ENCODE measurements around the gene REEP1.
"Not testable (repeated sequence)": the region's sequence is repeated elsewhere in the genome, so short reads cannot be mapped to it uniquely, and the experiment has no call there.

Gene REEP1

DNA sequence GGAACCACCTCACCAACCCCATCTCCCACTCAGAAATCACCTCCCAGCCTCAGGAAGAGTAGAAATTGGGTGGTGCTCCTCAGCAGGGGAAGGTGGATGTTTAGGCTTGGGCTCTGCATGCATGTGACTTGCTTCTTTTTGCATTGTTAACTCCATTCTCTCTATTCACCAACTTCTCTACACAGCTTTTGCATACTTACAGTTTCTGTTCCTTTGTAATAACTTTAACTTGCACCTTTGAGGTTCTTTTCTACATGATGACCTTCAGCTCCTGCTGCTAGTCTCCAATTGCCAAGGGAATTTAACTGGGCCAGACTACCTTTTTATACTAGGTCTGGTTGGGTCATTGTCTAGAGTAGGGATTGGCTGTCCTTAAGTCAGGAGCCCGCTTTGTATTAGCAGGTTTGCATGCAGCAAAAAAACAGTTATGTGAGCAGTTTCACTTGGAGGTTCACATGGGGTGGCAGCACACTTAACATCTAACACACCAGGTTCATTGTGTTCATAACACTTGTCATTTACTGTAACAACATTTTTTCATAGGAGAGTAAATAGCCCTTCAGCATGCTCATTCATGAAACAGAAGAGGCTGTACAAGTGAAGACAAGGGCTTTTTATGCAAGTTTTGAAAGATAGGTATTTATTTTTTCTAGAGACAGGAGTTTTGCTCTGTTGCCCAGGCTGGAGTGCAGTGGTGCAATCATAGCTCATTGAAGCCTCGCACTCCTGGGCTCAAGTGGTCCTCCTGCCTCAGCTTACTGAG, 126.2 kb downstream of the REEP1 start:
- H3K4me3 ChIP-seq (ENCODE audit: low read depth, low read length) = no peak overlapping the region
- DNase-seq (ENCODE audit: low read depth) = no peak
- TF ChIP-seq, protein P1, sequence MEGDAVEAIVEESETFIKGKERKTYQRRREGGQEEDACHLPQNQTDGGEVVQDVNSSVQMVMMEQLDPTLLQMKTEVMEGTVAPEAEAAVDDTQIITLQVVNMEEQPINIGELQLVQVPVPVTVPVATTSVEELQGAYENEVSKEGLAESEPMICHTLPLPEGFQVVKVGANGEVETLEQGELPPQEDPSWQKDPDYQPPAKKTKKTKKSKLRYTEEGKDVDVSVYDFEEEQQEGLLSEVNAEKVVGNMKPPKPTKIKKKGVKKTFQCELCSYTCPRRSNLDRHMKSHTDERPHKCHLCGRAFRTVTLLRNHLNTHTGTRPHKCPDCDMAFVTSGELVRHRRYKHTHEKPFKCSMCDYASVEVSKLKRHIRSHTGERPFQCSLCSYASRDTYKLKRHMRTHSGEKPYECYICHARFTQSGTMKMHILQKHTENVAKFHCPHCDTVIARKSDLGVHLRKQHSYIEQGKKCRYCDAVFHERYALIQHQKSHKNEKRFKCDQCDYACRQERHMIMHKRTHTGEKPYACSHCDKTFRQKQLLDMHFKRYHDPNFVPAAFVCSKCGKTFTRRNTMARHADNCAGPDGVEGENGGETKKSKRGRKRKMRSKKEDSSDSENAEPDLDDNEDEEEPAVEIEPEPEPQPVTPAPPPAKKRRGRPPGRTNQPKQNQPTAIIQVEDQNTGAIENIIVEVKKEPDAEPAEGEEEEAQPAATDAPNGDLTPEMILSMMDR (IDR thresholded peaks at IDR 0.05; ENCODE audit: control insufficient read depth, extremely low read depth, insufficient read depth) = no peak

DNA sequence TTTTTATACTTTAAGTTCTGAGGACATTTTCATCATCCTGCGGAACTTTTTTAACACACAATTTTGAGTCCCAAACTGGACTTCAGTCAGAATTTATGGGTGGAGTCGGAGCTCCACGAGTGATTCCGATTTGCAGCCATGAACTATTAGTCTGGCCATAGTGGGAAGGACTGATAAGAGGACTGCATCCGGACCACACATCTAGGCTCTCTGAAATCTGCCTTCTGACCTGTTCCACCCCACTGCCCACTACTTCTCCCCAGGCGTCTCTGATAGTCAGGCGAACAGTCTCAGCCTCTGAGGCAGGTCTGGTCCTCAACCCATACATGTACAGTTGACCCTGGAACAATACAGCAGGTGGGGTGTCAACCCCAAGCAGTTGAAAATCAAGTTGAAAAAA, 133.0 kb downstream of the REEP1 start:
- H3K4me3 ChIP-seq (ENCODE audit: low read depth, low read length) = no peak overlapping the region
- TF ChIP-seq, protein P1 (IDR thresholded peaks at IDR 0.05; ENCODE audit: control insufficient read depth, extremely low read depth, insufficient read depth) = no peak
- DNase-seq (ENCODE audit: low read depth) = no peak

DNA sequence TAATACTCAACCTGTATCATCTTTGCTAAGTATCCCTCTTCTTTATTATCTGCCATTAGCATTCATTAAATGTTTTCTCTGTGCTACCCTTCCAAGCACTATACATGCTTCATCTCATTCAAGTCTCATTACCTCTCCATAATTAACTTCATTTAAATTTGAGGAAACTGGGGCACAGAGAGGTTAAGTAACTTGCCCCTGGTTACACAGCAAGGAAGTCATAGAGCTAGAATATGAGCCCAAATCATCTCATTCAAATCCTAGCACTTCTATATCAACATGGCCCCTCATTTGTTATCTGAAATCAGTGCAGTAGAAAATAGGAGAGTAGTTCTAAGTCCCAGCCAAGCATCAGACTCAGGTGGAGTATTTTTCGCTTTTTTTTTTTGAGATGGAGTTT, 133.8 kb downstream of the REEP1 start:
- no peak for DNase-seq (ENCODE audit: low read depth)
- TF ChIP-seq, protein P1 (IDR thresholded peaks at IDR 0.05; ENCODE audit: control insufficient read depth, extremely low read depth, insufficient read depth) = no peak
- H3K4me3 ChIP-seq (ENCODE audit: low read depth, low read length) = no peak overlapping the region

DNA sequence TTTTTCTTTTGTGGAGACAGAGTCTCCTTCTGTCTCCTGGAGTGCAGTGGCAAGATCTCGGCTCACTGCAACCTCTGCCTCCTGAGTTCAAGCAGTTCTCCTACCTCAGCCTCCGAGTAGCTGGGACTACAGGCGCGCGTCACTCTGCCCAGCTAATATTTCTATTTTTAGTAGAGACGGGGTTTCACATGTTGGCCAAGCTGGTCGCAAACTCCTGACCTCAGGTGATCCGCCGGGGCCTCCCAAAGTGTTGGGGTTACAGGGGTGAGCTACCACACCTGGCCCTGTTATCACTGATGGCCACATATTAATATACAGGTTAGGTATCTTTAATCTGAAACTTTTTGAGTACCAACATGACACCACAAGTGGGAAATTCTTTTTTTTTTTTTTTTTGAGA, 134.7 kb downstream of the REEP1 start:
- DNase-seq (ENCODE audit: low read depth) = no peak
- TF ChIP-seq, protein P1 (IDR thresholded peaks at IDR 0.05; ENCODE audit: control insufficient read depth, extremely low read depth, insufficient read depth) = no peak
- H3K4me3 ChIP-seq (ENCODE audit: low read depth, low read length) = no peak overlapping the region

DNA sequence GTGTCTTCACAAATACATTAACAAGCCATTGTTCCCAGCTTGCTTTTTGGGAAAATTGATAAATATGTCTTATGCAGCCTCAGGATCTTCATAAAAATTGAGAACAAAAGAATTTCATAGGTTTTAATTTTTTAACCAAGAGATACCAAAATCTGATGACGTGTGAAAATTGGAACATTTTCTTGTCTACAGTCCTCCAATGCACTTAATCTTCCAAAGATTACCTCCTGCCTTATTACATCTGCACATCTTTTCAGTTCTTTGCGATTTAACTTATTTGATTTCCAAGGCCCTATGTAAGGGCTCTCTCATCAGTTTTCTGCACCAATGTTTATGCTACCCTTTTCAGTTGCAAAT, 135.1 kb downstream of the REEP1 start:
- no peak overlapping the region for H3K4me3 ChIP-seq (ENCODE audit: low read depth, low read length)
- no peak for DNase-seq (ENCODE audit: low read depth)
- TF ChIP-seq, protein P1 (IDR thresholded peaks at IDR 0.05; ENCODE audit: control insufficient read depth, extremely low read depth, insufficient read depth) = no peak

DNA sequence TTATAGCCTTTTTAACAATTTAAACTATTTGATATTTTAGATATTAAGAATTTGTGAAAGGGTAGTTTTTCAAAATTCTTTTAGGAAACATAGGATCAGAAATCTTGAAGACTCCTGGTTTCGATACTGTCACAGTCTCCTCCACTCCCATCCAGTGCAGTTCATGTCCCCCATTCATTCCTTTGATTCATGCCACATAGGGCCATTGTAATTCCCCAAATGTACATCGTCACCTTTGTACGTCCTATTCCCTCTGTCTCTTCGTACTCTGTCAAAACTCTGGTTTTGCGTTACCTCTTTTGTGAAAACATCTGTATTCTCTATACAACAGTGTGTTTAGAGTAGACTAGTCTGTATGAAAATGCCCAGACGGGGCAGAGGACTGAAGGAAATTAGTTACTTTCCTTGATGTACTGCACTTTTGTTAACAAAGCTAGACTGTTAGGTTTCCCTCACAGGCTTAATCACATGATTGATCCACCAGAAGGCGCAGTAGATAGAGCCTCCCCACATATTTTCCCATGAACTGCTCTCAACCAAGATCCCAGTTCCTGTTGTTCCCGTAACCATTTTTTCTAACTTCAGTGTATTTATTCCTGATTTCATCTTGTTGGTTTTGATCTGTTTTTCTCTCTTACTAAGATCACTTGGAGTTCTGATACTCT, 135.6 kb downstream of the REEP1 start:
- no peak for DNase-seq (ENCODE audit: low read depth)
- TF ChIP-seq, protein P1 (IDR thresholded peaks at IDR 0.05; ENCODE audit: control insufficient read depth, extremely low read depth, insufficient read depth) = no peak
- no peak overlapping the region for H3K4me3 ChIP-seq (ENCODE audit: low read depth, low read length)

DNA sequence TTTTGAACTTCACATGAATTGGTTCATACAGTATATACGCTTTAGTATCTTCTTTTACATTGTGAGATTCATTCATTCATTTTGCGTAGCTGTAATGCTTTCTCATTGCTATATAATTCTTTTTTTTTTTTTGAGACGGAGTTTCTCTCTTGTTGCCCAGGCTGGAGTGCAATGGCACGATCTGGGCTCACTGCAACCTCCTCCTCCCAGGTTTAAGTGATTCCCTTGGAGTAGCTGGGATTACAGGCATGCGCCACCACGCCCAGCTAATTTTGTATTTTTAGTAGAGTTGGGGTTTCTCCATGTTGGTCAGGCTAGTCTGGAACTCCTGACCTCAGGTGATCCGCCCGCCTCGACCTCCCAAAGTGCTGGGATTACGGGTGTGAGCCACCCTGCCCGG, 136.9 kb downstream of the REEP1 start:
- not testable (repeated sequence) for DNase-seq (ENCODE audit: low read depth)
- peak overlapping the region; percentile 77; the same call in 1 of the 2 replicates for H3K4me3 ChIP-seq (ENCODE audit: low read depth, low read length)
